Chondrocyte (in vitro differentiated cells): Measurements from ENCODE around the gene IRF2BPL. TPM values are rescaled to one million over a fixed set of nuclear protein-coding genes. Genes with fewer than 3 reads are reported as not detected.

Experiments used
- DNase-seq: peaks from one replicate; pipeline ENCODE4 v3.0.0; 2021; ENCODE audit warnings: mixed read lengths, low spot score
- H3K27ac Mint-ChIP-seq: one replicate; pipeline ENCODE4 v1.8.0; 2021; ENCODE audit warnings: mild to moderate bottlenecking, moderate library complexity, mixed read lengths; ENCODE audit not compliant: unreplicated experiment
- H3K27me3 Mint-ChIP-seq: 2 replicates; pipeline ENCODE4 v1.8.0; 2021; ENCODE audit warnings: low read depth, mixed read lengths
- H3K36me3 Mint-ChIP-seq: 2 replicates; pipeline ENCODE4 v1.8.0; 2021; ENCODE audit warnings: low read depth, mixed read lengths
- H3K4me1 Mint-ChIP-seq: 2 replicates; pipeline ENCODE4 v1.8.0; 2021; ENCODE audit warnings: low read depth, mild to moderate bottlenecking, mixed read lengths
- H3K4me3 Mint-ChIP-seq: one replicate; pipeline ENCODE4 v1.8.0; 2021; ENCODE audit warnings: mild to moderate bottlenecking, moderate library complexity, mixed read lengths; ENCODE audit not compliant: unreplicated experiment
- H3K9me3 Mint-ChIP-seq: 2 replicates; pipeline ENCODE4 v1.8.0; 2021; ENCODE audit warnings: low read depth, mixed read lengths
- total RNA-seq: library from RNA; stranded (reverse); gene quantifications from 3 replicates; pipeline ENCODE4 v1.2.1, GENCODE V29; 2021
- TF ChIP-seq, protein P1 (sequence below): fragments of 200-600 bp; sonication (generic); IDR thresholded peaks from 2 replicates; pipeline ENCODE4 v1.5.0; 2021; ENCODE audit warnings: antibody characterized with exemption, mild to moderate bottlenecking, moderate library complexity

Gene IRF2BPL
- total RNA-seq, 1 donor from 2014 or later = 56.0 TPM

DNA sequence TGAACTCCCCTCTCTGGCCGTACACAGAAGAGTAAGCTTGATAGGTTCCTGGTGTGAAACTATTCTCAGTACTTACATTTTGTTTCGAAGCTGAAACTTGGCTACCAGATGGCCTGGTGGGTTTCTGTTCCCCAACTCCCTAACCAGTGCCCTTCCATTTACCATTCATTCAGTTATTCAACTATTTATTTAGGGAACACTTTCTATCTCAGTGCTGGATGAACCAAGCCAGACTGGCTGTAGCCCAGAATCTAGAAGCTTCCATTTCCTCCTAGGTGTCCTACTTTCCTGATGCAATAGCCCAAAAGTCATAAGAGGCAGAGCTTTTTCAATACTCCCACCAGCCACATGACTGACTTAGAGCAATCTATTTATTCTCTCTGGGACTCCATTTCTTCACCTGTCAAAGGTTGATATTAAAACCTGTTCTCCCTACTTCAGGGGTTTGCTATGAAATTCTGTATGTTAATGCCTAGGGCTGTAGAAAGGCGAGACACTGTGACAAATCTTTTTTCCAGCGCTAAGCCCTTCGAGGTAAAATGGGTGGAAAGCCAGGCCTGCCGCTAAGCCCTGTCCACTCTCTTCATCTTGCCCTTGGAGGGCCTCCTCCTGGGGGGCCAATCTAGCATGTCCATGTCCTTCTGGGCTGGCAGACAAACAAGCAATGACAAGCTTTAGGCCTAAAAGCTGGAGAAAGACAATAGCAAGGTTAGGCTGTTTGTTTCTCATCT is 8.1 kb upstream of the IRF2BPL start:
- TF ChIP-seq, protein P1, sequence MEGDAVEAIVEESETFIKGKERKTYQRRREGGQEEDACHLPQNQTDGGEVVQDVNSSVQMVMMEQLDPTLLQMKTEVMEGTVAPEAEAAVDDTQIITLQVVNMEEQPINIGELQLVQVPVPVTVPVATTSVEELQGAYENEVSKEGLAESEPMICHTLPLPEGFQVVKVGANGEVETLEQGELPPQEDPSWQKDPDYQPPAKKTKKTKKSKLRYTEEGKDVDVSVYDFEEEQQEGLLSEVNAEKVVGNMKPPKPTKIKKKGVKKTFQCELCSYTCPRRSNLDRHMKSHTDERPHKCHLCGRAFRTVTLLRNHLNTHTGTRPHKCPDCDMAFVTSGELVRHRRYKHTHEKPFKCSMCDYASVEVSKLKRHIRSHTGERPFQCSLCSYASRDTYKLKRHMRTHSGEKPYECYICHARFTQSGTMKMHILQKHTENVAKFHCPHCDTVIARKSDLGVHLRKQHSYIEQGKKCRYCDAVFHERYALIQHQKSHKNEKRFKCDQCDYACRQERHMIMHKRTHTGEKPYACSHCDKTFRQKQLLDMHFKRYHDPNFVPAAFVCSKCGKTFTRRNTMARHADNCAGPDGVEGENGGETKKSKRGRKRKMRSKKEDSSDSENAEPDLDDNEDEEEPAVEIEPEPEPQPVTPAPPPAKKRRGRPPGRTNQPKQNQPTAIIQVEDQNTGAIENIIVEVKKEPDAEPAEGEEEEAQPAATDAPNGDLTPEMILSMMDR = no peak
- H3K27me3 Mint-ChIP-seq = no peaks in the 10 kb centered on the region
- H3K36me3 Mint-ChIP-seq = no peaks in the 10 kb centered on the region
- H3K4me1 Mint-ChIP-seq = peaks cover 82% of the 10 kb centered on the region
- peak overlapping the region; percentile 87 for H3K27ac Mint-ChIP-seq
- no peak overlapping the region for H3K4me3 Mint-ChIP-seq
- H3K9me3 Mint-ChIP-seq = no peaks in the 10 kb centered on the region
- no peak for DNase-seq

DNA sequence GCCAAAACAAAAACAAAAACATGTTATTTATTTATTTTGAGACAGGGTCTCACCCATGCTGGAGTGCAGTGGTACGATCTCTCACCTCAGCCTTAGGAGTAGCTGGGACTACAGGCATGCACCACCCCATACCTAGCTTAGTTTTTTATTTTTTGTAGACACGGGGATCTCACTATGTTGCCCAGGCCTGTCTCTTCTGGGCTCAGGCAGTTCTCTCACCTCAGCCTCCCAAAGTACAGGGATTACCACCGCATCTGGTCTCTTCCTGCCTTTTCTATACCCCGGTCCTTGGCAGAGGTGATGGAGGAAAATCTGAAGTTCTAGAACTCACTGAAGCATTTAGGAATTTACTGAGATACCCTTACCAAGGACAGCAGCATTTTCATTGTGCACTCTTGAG is 6.8 kb upstream of the IRF2BPL start:
- Mint-ChIP-seq H3K27me3 (no peaks in the 10 kb centered on the region), H3K27ac (peak overlapping the region; percentile 22), H3K9me3 (no peaks in the 10 kb centered on the region), H3K4me1 (peaks cover 78% of the 10 kb centered on the region), H3K4me3 (no peak overlapping the region), H3K36me3 (no peaks in the 10 kb centered on the region)
- TF ChIP-seq, protein P1 = no peak
- DNase-seq = no peak

DNA sequence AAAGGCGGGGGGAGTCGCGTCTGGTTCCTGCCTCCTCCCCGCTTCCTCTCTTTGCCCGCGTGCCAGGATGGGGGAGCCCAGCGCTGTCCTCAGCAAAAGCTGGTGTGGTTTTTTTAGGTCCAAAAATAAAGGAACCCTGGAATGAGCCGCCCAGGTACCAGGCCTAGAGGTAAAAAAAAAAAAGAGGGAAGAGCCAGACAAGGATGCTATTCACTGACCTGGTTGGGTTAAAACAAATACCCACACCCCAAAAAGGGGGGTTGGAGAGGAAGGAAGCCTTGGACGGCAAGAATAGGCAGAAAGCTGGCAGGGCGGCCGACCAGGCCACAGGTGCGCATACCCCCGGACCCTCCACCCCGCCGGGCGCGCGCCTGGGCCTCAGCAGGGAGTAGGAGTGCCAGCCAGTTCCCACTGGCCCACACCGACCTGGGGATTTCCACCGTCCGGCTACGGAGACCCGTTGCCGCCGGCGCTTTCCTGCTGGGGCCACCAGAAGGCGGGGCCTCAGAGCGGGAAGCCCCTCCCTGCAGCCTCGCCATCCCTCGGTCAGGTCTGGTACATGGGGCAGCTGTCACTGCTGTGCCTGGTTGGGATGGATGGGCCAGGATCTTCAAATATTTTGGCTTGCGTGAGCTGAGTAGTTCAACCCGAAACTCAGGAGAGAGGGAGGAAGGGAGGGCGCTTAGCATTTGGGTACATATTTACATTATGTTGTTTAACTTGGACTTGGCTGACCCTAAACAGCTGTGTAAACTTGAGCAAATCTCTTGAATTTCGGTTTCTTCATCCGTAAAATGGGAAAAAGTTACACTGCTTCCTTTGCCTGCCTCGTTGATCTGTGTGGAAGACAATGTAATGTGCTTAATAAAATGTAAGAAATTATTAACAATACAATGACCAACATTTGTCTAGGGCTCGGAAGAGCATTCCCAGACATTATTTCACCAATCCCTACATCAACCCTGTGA is 5.4 kb upstream of the IRF2BPL start:
- H3K4me1 Mint-ChIP-seq = peaks cover 78% of the 10 kb centered on the region
- H3K27ac Mint-ChIP-seq = peak overlapping the region; percentile 96
- H3K27me3 Mint-ChIP-seq = no peaks in the 10 kb centered on the region
- peak overlapping the region; percentile 74 for H3K4me3 Mint-ChIP-seq
- no peaks in the 10 kb centered on the region for H3K36me3 Mint-ChIP-seq
- H3K9me3 Mint-ChIP-seq = no peaks in the 10 kb centered on the region
- TF ChIP-seq, protein P1 = no peak
- peak; percentile 96 for DNase-seq

DNA sequence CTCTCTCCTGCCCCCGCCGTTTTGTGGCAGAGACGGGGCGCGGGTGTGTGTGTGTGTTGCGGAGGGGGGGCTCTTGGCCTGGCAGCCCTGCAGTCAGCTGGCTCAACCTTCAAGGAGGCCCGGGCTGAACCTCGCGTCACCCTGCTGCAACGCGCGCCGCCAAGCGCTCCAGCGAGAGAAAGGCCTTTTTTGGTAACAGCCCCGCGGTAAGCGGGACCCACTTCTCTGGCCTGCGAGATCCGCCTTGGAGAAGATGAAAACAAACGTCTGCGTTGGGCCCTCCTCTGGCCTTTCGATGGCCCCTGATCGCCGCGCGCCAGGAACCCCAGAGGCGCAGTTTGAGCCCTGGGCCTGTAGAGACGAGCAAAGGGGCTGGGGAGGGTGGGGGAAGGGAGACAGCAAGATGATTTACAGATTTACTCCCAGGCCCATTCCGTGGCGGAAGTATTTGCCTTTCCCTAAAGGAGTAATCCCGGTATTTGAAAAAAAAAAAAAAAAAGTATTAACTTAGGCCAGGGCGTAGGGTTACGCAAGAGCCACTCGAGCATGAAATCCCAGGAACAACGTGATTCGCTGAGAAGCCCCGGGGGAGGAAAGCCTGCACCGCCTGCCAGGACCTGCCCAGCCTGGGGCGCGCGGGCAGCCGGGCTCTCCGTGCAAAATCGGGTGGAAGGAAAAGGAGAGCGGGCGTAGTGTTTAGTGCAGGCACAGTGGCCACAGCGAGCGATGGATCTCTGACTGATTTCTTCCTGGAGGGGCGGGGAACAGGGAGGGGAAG is 4.5 kb upstream of the IRF2BPL start:
- H3K4me3 Mint-ChIP-seq = peak overlapping the region; percentile 74
- no peaks in the 10 kb centered on the region for H3K27me3 Mint-ChIP-seq
- TF ChIP-seq, protein P1 = peak; percentile 49
- DNase-seq = peak; percentile 94
- H3K9me3 Mint-ChIP-seq = no peaks in the 10 kb centered on the region
- no peaks in the 10 kb centered on the region for H3K36me3 Mint-ChIP-seq
- peaks cover 72% of the 10 kb centered on the region for H3K4me1 Mint-ChIP-seq
- peak overlapping the region; percentile 96 for H3K27ac Mint-ChIP-seq

DNA sequence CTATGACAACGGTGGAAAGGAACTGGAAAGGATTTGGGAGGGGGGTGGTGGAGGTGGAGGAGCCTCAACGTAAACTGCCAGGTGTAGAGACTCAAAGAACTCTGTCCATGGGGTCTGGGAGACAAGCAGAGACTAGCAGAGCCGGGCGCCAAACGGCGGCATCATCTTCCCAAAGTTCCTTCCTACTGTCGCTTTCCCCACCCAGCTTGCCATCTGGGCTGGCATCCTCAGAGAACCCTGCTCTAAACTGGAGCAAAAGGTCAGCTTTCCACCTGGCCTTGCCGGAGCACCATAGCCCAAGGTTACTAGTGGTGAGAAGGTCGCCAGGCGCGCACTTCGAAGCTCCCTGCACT is 4.0 kb upstream of the IRF2BPL start:
- no peak for DNase-seq
- H3K27me3 Mint-ChIP-seq = no peaks in the 10 kb centered on the region
- H3K36me3 Mint-ChIP-seq = no peaks in the 10 kb centered on the region
- peaks cover 66% of the 10 kb centered on the region for H3K4me1 Mint-ChIP-seq
- H3K27ac Mint-ChIP-seq = peak overlapping the region; percentile 96
- TF ChIP-seq, protein P1 = no peak
- peak overlapping the region; percentile 74 for H3K4me3 Mint-ChIP-seq
- H3K9me3 Mint-ChIP-seq = no peaks in the 10 kb centered on the region
